Anterior cingulate cortex (tissue), 58 donors: ENCODE results near the gene SAFB2.

Experiments used
- DNase-seq, 58 donors: peaks; one replicate each; lab custom pipeline; 2025; lab: John Stamatoyannopoulos, UW

The SAFB2 gene

GRCh38 chr19:5635427-5635826 is 12.9 kb upstream of the SAFB2 start:
- no peak for DNase-seq

- DNase-seq = no peak
Measured at GRCh38 chr19:5632657-5633056, 10.1 kb upstream of the SAFB2 start.

GRCh38 chr19:5632241-5632612 is 9.7 kb upstream of the SAFB2 start:
- no peak for DNase-seq

- no peak for DNase-seq
Measured at GRCh38 chr19:5631567-5632240, 9.1 kb upstream of the SAFB2 start.

DNA sequence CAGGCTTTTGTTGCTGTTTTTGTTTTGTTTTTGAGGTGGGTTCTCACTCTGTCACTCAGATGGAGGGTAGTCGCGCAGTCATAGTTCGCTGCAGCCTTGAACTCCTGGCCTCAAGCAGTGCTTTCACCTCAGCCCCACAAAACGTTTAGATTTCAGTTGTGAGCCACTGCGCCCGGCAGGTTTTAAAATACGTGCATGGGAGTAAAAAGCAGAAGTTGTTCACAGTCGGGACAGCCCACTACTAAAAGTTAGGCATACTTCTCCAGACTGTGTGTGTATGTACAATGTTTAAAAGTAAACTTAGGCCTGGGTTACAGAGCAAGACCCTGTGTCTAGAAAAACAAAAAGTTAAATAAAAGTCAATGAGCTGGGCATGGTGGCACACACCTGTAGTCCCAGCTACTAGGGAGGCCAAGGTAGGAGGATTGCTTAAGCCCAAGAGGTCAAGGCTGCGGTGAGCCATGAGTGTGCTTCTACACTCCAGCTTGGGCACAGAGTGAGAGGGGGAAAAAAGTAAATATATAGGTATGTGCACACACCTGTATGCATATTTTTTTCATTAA is 6.4 kb upstream of the SAFB2 start:
- DNase-seq = no peak

DNA sequence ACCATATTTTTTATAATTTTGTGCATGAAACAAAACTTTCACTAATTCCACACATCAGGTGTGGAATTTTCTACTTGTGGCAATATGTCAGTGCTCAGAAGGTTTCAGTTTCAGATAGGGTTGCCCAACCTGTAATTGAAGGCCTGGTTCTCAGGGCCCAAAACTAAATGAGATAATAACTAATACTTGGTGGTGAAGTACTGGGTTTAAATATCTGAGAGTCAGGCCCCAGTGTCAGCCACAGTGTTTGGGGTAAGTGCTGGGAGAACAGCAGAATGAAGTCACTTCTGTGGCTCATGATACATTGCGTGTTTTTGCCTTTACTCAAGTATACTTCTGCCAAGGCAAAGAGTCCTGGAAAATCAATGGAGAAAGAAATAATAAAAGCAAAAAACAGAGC is 5.9 kb upstream of the SAFB2 start:
- DNase-seq = no peak

GRCh38 chr19:5627395-5627904 is 4.9 kb upstream of the SAFB2 start:
- peak in 25 of 58 donors; percentile 1 to 57 (median 26) for DNase-seq

GRCh38 chr19:5625641-5626040 is 3.1 kb upstream of the SAFB2 start:
- peak in 1 of 58 donors; percentile 18 for DNase-seq

GRCh38 chr19:5624741-5625278 is 2.2 kb upstream of the SAFB2 start:
- no peak for DNase-seq

GRCh38 chr19:5624018-5624663 is 1.6 kb upstream of the SAFB2 start:
- peak in 24 of 58 donors; percentile 4 to 47 (median 20) for DNase-seq

DNA sequence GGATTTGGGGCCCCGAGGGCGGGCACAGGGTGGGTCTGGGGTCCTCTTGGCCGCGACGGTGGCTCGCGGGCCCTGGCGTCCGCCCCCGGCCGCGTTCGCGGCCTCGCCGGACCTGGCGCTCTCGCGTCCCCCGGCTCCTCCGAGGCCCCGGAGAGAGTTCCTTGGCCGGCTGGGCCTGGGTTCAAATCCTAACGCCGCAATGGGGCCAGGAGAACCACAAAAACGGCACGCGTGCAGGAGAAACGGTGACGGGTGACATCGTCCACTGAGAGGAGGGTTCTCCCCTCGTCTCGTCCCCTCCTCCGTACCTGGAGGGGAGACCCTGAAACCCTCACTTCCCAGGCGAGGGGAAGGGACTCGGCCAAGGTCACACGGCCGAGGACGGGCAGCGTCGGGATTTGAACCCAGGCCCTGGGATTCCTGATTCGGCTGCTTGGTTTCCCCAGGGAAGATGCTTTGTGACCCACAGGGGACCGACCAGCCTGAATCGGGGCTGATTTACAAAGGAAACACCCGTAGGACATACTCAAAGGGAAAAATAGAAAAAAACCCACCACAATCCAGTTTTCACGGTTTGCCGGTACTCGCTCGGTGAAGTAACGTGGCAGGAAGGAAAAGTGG is 931 bp upstream of the SAFB2 start:
- DNase-seq = peak in 3 of 58 donors; percentile 39 to 47 (median 44)

DNA sequence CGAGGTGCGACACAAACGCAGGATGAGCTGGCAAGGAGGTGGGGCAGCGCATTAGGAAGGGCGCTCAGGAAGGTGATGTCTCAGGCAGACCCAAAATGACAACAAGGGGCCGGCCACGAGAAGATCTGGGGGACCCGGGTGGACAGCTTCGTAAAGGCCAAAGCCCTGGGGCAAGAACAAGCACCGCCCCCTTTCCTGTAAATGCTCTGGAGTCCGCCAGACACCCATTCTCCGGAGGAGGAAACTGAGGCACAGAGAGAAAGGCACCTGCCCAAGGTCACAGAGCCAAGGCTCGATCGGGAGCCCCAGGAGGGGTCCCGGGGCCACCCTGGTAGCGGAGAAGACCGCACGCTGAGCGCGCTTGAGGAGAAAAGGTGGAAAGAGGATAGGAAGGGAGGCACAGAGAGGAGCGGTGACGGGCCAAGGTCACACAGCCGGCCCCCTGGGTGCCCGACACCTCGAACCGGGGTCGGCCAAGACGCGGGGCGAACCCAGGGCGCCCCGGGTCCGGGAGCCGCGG is 571 bp downstream of the SAFB2 start:
- peak in 9 of 58 donors; percentile 27 to 53 (median 40) for DNase-seq

- peak in 49 of 58 donors; percentile 7 to 85 (median 42) for DNase-seq
Measured at GRCh38 chr19:5621311-5621944, 1.1 kb downstream of the SAFB2 start.

- no peak for DNase-seq
Measured at GRCh38 chr19:5619946-5620345, 2.6 kb downstream of the SAFB2 start.

- no peak for DNase-seq
Measured at GRCh38 chr19:5618591-5618990, 4.0 kb downstream of the SAFB2 start.

DNA sequence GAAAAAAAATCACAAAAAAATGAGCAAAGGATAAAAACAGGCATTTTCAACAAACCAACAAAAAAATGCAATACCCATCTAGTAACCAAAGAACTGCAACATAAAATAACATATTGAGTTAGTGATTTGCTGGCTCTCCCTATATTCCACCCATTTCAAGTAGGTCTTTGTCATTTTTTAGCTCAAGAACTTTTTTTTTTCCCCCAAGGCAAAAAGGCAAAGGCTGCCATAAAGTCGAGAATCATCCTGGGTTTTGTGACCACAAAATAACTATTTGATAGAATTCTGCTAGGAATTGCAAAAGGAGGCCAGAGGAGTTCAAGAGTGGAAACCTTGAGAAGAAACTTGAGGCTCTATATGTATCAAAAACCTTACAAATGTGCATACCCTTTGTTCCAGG is 5.5 kb downstream of the SAFB2 start:
- DNase-seq = no peak

- DNase-seq = no peak
Measured at GRCh38 chr19:5615756-5616327, 6.7 kb downstream of the SAFB2 start.

DNA sequence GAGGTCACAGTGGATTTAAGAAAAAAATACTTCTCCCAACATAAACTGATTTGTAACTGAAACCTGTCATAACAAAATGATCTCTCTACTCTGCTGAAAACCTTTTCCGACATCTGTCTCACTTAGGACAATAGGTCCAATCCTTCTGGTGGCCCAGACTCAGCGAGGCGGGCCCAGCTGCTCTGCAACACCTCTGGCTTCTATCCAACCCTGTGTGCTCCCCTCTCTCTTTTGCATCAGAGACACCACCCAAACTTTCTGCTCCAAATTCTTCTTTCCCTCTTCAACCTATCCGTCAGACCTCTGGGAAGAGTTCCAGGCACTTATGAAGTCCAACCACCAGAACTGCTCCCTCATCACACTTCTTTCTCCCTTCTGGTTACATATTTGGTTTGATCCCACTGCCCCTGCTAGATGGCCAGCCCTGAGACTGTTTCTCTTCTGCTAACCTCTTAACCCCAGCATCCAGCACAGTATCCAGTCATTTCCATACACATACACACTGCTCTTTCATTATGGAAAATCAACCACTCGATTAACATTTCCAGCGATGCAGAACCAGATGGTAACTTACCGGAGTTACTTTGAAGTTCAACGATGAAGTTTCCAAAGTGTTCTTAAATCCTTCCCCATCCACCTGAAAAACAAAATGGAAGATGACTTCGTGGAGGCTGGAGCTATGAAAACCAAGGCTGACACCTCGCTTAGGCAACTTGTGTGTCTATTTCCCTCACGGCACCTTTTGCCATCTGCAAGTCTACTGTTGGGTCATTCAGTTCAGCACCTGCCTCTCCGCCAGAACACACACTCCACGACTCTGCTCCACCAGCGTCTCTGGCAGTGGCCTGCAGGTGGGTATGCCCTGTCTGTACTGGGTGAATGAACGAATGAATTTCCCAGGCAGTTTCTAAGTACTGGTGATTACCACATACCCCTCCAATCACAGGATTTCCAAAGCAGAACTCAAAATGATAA is 9.4 kb downstream of the SAFB2 start:
- no peak for DNase-seq
